HL-60/S4 treated with retinoic acid at 250 ng/mL for 4 days and 3 days (cell line): ENCODE data around the gene KIR3DL2.
"Not testable (repeated sequence)": the region's sequence is repeated elsewhere in the genome, so short reads cannot be mapped to it uniquely, and the experiment has no call there.

Source experiments
- in situ Hi-C: fragments of 300-500 bp; cut with MboI; formaldehyde crosslinking; loops from 2 replicates; pipeline ENCODE4 v1.7.0; 2022; ENCODE audit warnings: low sequenced_read_pairs

Gene KIR3DL2

GRCh38 chr19:54850061-54850640, at the start of gene KIR3DL2:
Gene KIR3DL2, plus strand, starts transcription at chr19:54850443. Its CDS starts 33 bp downstream, at chr19:54850476.
- in situ Hi-C loops: not testable (repeated sequence)

GRCh38 chr19:54803410-54803809, 46.8 kb upstream of the KIR3DL2 start, which contains the start of gene KIR2DL4:
Gene KIR2DL4, plus strand, starts transcription at chr19:54803610. Its CDS starts 42 bp downstream, at chr19:54803652.
- in situ Hi-C loops: no loop called here

GRCh38 chr19:54804101-54804500, 46.1 kb upstream of the KIR3DL2 start:
- in situ Hi-C loops: no loop called here

- in situ Hi-C loops: no loop called here
These were observed 45.7 kb upstream of the KIR3DL2 start for GRCh38 chr19:54804571-54804970.

- in situ Hi-C loops: no loop called here
These were observed 44.4 kb upstream of the KIR3DL2 start for GRCh38 chr19:54805665-54806515.

GRCh38 chr19:54806516-54806838, 43.8 kb upstream of the KIR3DL2 start:
- in situ Hi-C loops: no loop called here

GRCh38 chr19:54814571-54814970, 35.7 kb upstream of the KIR3DL2 start:
- in situ Hi-C loops: not testable (repeated sequence)

- in situ Hi-C loops: not testable (repeated sequence)
These were observed 34.0 kb upstream of the KIR3DL2 start, which contains the start of gene KIR3DL1 for GRCh38 chr19:54816251-54816650. Gene KIR3DL1, plus strand, starts transcription at chr19:54816468.

GRCh38 chr19:54817670-54818536, 32.3 kb upstream of the KIR3DL2 start:
- in situ Hi-C loops: no loop called here

- in situ Hi-C loops: not testable (repeated sequence)
These were observed 25.8 kb upstream of the KIR3DL2 start for GRCh38 chr19:54824416-54824815.

- in situ Hi-C loops: not testable (repeated sequence)
These were observed 24.9 kb upstream of the KIR3DL2 start for GRCh38 chr19:54825326-54825725.

GRCh38 chr19:54828064-54828463, 22.2 kb upstream of the KIR3DL2 start:
- in situ Hi-C loops: not testable (repeated sequence)

- in situ Hi-C loops: not testable (repeated sequence)
These were observed 17.7 kb upstream of the KIR3DL2 start, which contains the start of gene KIR2DS4 for GRCh38 chr19:54832496-54832895. Gene KIR2DS4, plus strand, starts transcription at chr19:54832676.

GRCh38 chr19:54835126-54835525, 15.1 kb upstream of the KIR3DL2 start:
- in situ Hi-C loops: not testable (repeated sequence)

- in situ Hi-C loops: not testable (repeated sequence)
These were observed 12.7 kb upstream of the KIR3DL2 start for GRCh38 chr19:54837522-54837921.

GRCh38 chr19:54843171-54843570, 7.1 kb upstream of the KIR3DL2 start:
- in situ Hi-C loops: not testable (repeated sequence)

GRCh38 chr19:54850930-54851329, 687 bp downstream of the KIR3DL2 start:
- in situ Hi-C loops: no loop called here

GRCh38 chr19:54851353-54851752, 1.1 kb downstream of the KIR3DL2 start:
- in situ Hi-C loops: no loop called here

- in situ Hi-C loops: not testable (repeated sequence)
These were observed 5.0 kb downstream of the KIR3DL2 start for GRCh38 chr19:54855241-54855640.

GRCh38 chr19:54858476-54858875, 8.2 kb downstream of the KIR3DL2 start:
- in situ Hi-C loops: not testable (repeated sequence)

- in situ Hi-C loops: not testable (repeated sequence)
These were observed 9.2 kb downstream of the KIR3DL2 start for GRCh38 chr19:54859421-54859820.
